Measurements from ENCODE around the gene INSYN2A.

Gene INSYN2A

DNA sequence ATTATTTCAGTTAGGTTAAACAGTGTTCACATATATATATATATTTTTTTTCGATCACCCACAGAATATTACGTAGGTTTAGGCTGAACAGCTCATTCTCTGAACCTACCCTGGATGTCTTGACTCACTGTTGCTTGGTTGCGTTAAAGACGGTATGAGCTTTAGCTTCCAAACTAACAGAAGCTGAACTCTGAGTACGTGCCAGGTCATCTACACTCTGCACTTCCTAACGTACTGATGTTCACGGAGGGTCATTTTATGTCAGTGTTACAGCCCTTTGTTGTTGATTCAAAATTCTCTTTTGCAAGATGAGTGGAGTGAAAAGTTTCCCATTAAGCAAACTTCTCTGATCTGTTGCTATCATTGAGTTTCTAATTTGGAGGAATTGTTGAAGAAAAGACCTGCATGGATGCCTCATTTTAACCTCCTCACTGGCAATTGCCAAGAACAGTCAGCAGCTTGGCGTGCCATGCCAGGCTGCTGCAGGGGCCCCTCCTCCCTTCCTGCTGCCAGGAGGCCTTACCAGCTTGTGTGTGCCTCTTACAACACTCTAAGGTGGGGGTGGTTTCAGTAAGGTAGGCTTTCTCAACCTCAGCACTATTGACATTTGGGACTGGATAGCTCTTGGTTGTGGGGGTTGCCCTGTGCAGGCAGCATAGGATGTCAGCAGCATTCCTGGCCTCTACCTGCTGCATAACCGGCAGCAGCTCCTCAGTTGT lies 44.3 kb downstream of the INSYN2A start:
- no peaks in the 10 kb centered on the region for H3K27me3 Mint-ChIP-seq
- H3K4me3 Mint-ChIP-seq: no peak overlapping the region
- H3K27ac Mint-ChIP-seq: no peak overlapping the region
- no peaks in the 10 kb centered on the region for H3K36me3 Mint-ChIP-seq
- H3K9me3 Mint-ChIP-seq (ENCODE audit: low read depth): no peaks in the 10 kb centered on the region
- no peaks in the 10 kb centered on the region for H3K4me1 Mint-ChIP-seq (ENCODE audit: low read depth)

DNA sequence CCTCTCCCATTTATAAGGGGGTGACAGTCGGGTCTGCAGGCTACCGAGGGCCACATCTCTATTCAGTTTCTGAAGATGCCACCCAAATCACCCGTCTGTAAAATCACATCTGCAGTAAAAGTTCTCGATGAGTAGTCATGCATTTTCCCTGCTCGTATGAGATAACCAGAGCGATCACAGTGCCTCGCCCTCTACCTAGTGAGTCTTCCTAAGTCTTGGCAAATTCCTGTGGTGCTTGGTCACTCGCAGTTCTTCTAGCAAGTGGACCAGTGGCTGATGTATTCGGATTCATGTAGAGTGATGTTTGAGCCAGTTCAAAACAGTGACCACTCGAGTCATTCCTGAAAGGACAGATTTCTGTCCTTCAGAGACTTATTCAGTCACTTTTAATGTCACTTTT lies 44.9 kb downstream of the INSYN2A start:
- H3K4me1 Mint-ChIP-seq (ENCODE audit: low read depth): no peaks in the 10 kb centered on the region
- no peak overlapping the region for H3K4me3 Mint-ChIP-seq
- H3K36me3 Mint-ChIP-seq: no peaks in the 10 kb centered on the region
- no peaks in the 10 kb centered on the region for H3K9me3 Mint-ChIP-seq (ENCODE audit: low read depth)
- H3K27ac Mint-ChIP-seq: no peak overlapping the region
- H3K27me3 Mint-ChIP-seq: no peaks in the 10 kb centered on the region

DNA sequence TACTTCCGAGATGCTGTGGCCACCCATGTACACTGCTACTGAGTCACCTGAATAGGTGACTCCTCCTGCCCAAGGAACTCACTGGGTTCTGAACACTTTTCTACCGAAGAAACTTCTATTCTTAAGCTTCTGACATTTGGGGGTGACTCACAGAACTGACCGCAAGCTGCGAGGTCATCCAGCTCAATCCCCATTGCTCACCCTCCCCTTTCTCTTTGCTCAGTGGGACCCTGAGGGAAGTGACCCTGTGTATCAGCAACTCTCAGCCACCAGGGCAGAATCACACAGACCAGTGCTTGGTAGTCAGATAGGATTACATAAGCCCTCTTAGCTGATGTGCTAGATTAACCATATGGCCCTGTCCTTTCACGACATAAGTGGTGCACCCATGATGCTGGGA lies 46.3 kb downstream of the INSYN2A start:
- no peaks in the 10 kb centered on the region for H3K27me3 Mint-ChIP-seq
- no peak overlapping the region for H3K4me3 Mint-ChIP-seq
- H3K36me3 Mint-ChIP-seq: no peaks in the 10 kb centered on the region
- H3K4me1 Mint-ChIP-seq (ENCODE audit: low read depth): no peaks in the 10 kb centered on the region
- no peak overlapping the region for H3K27ac Mint-ChIP-seq
- H3K9me3 Mint-ChIP-seq (ENCODE audit: low read depth): no peaks in the 10 kb centered on the region

DNA sequence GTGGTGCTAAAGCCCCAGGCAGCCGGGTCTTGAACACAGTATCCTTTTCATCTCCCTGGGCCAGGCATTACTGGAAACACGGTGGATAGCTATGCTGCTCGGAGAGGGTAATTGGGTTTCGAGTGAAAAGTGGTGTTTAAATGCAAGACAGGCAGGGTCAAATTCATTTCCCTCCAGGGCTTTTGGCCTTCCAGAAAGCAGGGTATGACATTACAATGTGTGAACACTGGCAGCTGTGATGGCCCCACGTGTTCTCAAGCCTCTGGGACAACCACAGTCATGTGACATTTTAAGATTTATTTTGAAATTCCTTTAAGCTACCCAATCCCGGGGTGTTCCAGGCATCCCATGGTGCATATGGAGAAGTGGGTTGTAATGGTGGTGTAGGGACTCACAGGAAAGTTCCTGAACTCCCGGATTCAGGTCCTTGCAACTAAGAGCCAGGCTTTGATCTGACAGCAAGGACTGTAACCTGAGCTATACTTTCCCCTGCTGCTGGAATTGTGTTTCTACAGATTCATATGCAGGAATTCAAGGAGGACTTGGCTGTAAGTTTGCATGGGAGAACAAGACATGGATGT lies 46.8 kb downstream of the INSYN2A start:
- Mint-ChIP-seq H3K4me3 (no peak overlapping the region), H3K27me3 (no peaks in the 10 kb centered on the region), H3K36me3 (no peaks in the 10 kb centered on the region), H3K9me3 (ENCODE audit: low read depth) (no peaks in the 10 kb centered on the region), H3K4me1 (ENCODE audit: low read depth) (no peaks in the 10 kb centered on the region), H3K27ac (no peak overlapping the region)

DNA sequence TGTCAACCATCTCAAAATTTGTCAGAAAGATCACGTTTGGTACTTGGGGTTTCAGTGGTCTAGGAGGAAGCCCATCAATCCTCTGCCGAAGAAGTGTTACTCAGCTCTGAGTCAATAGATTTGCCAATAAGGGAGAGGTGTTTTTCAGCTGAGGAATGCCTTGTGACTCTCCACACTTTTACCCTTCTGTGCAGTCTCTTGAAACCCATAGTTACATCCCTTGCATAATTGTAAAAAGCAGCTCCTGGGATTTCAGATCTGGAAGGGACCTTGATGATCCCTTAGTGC lies 47.5 kb downstream of the INSYN2A start:
- Mint-ChIP-seq H3K9me3 (ENCODE audit: low read depth) (no peaks in the 10 kb centered on the region), H3K4me3 (no peak overlapping the region), H3K4me1 (ENCODE audit: low read depth) (no peaks in the 10 kb centered on the region), H3K27me3 (no peaks in the 10 kb centered on the region), H3K27ac (no peak overlapping the region), H3K36me3 (no peaks in the 10 kb centered on the region)

DNA sequence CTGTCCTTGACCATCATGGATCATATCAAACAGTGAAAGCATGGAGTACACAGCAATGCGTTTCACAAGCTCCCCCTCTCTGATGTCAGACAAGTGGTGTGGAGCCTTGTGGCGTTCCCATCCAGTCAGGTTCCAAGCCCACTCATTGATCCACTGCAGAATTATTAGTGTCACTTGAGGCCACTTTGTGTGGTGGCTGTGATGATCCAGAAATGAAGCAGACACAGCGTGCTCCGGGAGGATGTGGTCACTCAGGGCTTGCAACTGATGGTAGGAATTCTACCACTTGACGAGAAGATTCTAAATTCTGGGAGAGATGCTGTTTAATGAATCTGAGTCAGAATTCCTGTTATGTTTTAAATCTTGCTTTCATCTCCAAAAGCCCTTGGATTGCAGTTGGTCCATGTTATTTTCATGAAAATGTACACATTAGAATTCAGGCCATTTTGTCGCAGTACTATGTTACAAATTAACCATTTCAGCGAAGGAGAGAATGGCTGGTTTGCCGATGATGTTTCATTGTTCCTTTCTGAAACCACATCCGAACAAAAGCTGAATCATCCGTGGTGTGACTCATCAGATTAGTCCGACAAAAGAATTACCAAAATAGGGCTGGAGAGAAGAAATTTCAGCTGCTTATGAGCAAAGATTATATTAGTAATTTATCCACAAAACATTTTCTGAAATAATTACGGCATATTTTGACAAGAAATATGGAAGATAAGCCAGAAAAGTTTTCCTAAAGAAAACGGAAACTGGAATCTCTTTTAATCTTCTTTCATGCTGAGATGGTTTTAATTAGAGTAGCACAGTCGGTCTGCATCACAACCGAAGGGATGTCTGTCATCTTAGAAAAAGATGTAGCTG lies 48.1 kb downstream of the INSYN2A start:
- no peak overlapping the region for H3K4me3 Mint-ChIP-seq
- H3K4me1 Mint-ChIP-seq (ENCODE audit: low read depth): no peaks in the 10 kb centered on the region

DNA sequence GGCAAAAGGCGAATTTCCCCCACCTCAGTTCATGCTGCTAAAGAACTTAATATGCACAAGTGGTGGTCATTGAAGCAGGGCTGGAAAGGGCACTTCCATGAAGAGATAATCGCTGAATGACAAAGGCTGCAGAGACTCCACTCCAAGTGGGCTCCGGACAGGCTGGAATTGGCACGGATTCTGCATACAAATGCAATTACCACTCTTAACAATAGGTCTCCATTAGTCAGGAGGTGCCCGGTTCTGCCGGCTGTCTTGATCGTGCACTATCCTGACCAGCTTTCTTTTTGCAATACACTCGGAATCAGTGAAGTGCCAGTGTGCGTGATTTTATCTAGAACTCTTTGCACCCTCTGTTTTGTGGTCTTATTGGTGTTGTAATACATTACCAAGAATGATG lies 49.7 kb downstream of the INSYN2A start:
- H3K36me3 Mint-ChIP-seq: no peaks in the 10 kb centered on the region
- no peak overlapping the region for H3K4me3 Mint-ChIP-seq
- no peaks in the 10 kb centered on the region for H3K4me1 Mint-ChIP-seq (ENCODE audit: low read depth)
- H3K27ac Mint-ChIP-seq: no peak overlapping the region
- no peaks in the 10 kb centered on the region for H3K27me3 Mint-ChIP-seq
- no peaks in the 10 kb centered on the region for H3K9me3 Mint-ChIP-seq (ENCODE audit: low read depth)

More for the DNA sequence above, 48.1 kb downstream of the INSYN2A start:
- Mint-ChIP-seq H3K36me3 (no peaks in the 10 kb centered on the region), H3K9me3 (ENCODE audit: low read depth) (no peaks in the 10 kb centered on the region), H3K27ac (no peak overlapping the region), H3K27me3 (no peaks in the 10 kb centered on the region)

Measured in activated naive CD8-positive, alpha-beta T cell (primary cell).